IMR-90 (cell line): ENCODE results near the gene DOCK4.
"Not testable (repeated sequence)": the region's sequence is repeated elsewhere in the genome, so short reads cannot be mapped to it uniquely, and the experiment has no call there.

Experiments used
- BHLHE40 ChIP-seq: fragments of 150-350 bp; IDR thresholded peaks from 2 replicates; pipeline ENCODE4 v1.6.1; 2016; ENCODE audit warnings: mild to moderate bottlenecking, low read depth, low read length
- CEBPB ChIP-seq: IDR thresholded peaks from 2 replicates; pipeline ENCODE4 v1.6.1; 2012; ENCODE audit warnings: low read depth, low read length, improper control_type of control experiment
- CHD1 ChIP-seq: IDR thresholded peaks from 2 replicates; pipeline ENCODE4 v1.6.1; 2012; ENCODE audit warnings: low read depth, low read length, improper control_type of control experiment
- MXI1 ChIP-seq: IDR thresholded peaks from 2 replicates; pipeline ENCODE4 v1.6.1; 2012; ENCODE audit warnings: low read depth, mild to moderate bottlenecking, low read length, moderate library complexity, borderline replicate concordance
- POLR2A ChIP-seq: IDR thresholded peaks from 2 replicates; pipeline ENCODE4 v1.6.1; 2012; ENCODE audit warnings: mild to moderate bottlenecking, low read depth, low read length
- RAD21 ChIP-seq: IDR thresholded peaks from 2 replicates; pipeline ENCODE4 v1.6.1; 2012; ENCODE audit warnings: low read length, improper control_type of control experiment
- RCOR1 ChIP-seq: IDR thresholded peaks from 2 replicates; pipeline ENCODE4 v1.6.1; 2012; ENCODE audit warnings: mild to moderate bottlenecking, low read length, improper control_type of control experiment; ENCODE audit not compliant: insufficient replicate concordance
- RFX5 ChIP-seq: IDR thresholded peaks from 2 replicates; pipeline ENCODE4 v1.8.0; 2012; ENCODE audit warnings: low read depth, mild to moderate bottlenecking, low read length, moderate library complexity
- SMC3 ChIP-seq: fragments of 150-350 bp; IDR thresholded peaks from 2 replicates; pipeline ENCODE4 v1.6.1; 2016; ENCODE audit warnings: low read depth, mild to moderate bottlenecking, antibody characterized with exemption, low read length, moderate library complexity
- TF ChIP-seq, protein P1 (sequence below): conservative IDR thresholded peaks from 2 replicates; pipeline ENCODE4 v1.5.1; 2012; ENCODE audit warnings: mild to moderate bottlenecking, low read depth, low read length, improper control_type of control experiment
- TF ChIP-seq, protein P2 (sequence below): fragments of 150-350 bp; IDR thresholded peaks from 2 replicates; pipeline ENCODE4 v1.6.1; 2017; ENCODE audit warnings: mild to moderate bottlenecking, antibody characterized with exemption, low read length, low read depth

DNA sequence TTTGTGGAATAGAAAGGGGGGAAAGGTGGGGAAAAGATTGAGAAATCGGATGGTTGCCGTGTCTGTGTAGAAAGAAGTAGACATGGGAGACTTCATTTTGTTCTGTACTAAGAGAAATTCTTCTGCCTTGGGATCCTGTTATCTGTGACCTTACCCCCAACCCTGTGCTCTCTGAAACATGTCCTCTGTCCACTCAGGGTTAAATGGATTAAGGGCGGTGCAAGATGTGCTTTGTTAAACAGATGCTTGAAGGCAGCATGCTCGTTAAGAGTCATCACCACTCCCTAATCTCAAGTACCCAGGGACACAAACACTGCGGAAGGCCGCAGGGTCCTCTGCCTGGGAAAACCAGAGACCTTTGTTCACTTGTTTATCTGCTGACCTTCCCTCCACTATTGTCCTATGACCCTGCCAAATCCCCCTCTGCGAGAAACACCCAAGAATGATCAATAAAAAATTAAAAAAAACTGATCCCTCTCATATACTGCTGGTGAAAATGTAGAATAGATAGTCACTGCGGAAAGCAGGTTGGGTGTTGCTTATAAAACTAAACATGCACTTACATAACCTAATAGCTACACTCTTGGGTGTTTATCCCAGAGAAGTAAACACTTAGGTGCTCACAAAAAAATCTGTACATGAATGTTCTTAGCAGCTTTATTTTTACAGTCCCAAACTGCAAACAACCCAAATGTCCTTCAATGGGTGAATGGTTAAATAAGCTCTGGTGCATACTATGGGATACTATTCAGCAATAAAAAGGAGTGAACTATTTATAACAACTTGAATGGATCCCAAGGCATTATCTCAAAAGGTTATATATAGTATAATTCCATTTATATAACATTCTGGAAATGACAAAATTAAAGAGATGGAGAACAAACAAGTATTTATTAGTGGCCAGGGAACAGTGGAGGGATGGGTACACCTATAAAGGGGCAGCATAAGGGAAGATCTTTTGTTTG lies 77.5 kb downstream of the DOCK4 start:
- TF ChIP-seq, protein P1, sequence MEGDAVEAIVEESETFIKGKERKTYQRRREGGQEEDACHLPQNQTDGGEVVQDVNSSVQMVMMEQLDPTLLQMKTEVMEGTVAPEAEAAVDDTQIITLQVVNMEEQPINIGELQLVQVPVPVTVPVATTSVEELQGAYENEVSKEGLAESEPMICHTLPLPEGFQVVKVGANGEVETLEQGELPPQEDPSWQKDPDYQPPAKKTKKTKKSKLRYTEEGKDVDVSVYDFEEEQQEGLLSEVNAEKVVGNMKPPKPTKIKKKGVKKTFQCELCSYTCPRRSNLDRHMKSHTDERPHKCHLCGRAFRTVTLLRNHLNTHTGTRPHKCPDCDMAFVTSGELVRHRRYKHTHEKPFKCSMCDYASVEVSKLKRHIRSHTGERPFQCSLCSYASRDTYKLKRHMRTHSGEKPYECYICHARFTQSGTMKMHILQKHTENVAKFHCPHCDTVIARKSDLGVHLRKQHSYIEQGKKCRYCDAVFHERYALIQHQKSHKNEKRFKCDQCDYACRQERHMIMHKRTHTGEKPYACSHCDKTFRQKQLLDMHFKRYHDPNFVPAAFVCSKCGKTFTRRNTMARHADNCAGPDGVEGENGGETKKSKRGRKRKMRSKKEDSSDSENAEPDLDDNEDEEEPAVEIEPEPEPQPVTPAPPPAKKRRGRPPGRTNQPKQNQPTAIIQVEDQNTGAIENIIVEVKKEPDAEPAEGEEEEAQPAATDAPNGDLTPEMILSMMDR: not testable (repeated sequence)
- TF ChIP-seq RFX5, RAD21, POLR2A, SMC3, BHLHE40, MXI1, CHD1, CEBPB, RCOR1: not testable (repeated sequence)
- TF ChIP-seq, protein P2, sequence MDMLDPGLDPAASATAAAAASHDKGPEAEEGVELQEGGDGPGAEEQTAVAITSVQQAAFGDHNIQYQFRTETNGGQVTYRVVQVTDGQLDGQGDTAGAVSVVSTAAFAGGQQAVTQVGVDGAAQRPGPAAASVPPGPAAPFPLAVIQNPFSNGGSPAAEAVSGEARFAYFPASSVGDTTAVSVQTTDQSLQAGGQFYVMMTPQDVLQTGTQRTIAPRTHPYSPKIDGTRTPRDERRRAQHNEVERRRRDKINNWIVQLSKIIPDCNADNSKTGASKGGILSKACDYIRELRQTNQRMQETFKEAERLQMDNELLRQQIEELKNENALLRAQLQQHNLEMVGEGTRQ: not testable (repeated sequence)
